Endothelial cell of umbilical vein (primary cell): ENCODE results near the gene ZMAT5. TPM values are rescaled to one million over a fixed set of nuclear protein-coding genes. Genes with fewer than 3 reads are reported as not detected.

Source experiments
- BruUV-seq: library from RNA; stranded (reverse); fragments of 400-500 nt; replicated peaks from 2 replicates; lab custom pipeline; 2021; lab: Mats Ljungman, UMichigan
- CTCF ChIA-PET: fragments of 300-600, 350-600 bp; sonication (Branson Sonifier 250); formaldehyde crosslinking; loops from one replicate; lab custom pipeline; 2021; ENCODE audit warnings: antibody characterized with exemption, inconsistent platforms; lab: Charles Lee
- POLR2A ChIA-PET: fragments of 300-600, 350-600 bp; sonication (Branson Sonifier 250); formaldehyde crosslinking; loops from one replicate; lab custom pipeline; 2021; ENCODE audit warnings: antibody characterized with exemption, inconsistent platforms; lab: Charles Lee
- DNase-seq: peaks from one replicate; pipeline ENCODE4 v3.0.0-alpha.2; 2011; ENCODE audit warnings: low read depth, low spot score
- FAIRE-seq: peaks from 2 replicates; lab custom pipeline; 2011; peaks lifted over from hg19 to GRCh38; lab: Jason Lieb, UNC
- H2AFZ ChIP-seq: 2 replicates; pipeline ENCODE4 v1.6.0; 2012; ENCODE audit warnings: low read depth, low read length, control low read depth, inconsistent platforms
- H3K27ac ChIP-seq: 2 replicates; pipeline ENCODE4 v1.5.1; 2011; ENCODE audit warnings: low read depth, mild to moderate bottlenecking, control low read depth, low read length, moderate library complexity; ENCODE audit not compliant: insufficient read depth
- H3K27me3 ChIP-seq, 2 experiments: 2 replicates each; pipeline versions ENCODE4 v1.6.0 to v1.6.1; 2011; ENCODE audit warnings: low read length in 2 of 2, mixed read lengths in 1 of 2; ENCODE audit not compliant: control insufficient read depth in 2 of 2, insufficient read depth in 2 of 2
- H3K36me3 ChIP-seq, 2 experiments: 2 replicates in 1 of 2; 3 replicates in 1 of 2; pipeline ENCODE4 v1.5.1; 2011; ENCODE audit warnings: low read length in 2 of 2, mild to moderate bottlenecking in 1 of 2, moderate library complexity in 1 of 2; ENCODE audit not compliant: control insufficient read depth in 2 of 2, insufficient read depth in 2 of 2; ENCODE audit errors: extremely low read depth in 1 of 2
- H3K4me1 ChIP-seq: 3 replicates; pipeline ENCODE4 v1.5.1; 2011; ENCODE audit warnings: mild to moderate bottlenecking, low read length; ENCODE audit not compliant: control insufficient read depth, insufficient read depth; ENCODE audit errors: extremely low read depth
- H3K4me2 ChIP-seq: 2 replicates; pipeline ENCODE4 v1.6.1; 2011; ENCODE audit warnings: low read length, control low read depth, mixed read lengths; ENCODE audit not compliant: insufficient read depth
- H3K4me3 ChIP-seq, 3 experiments: fragments of 200-600 bp in 1 of 3; sonication (generic), shearing (Covaris generic) in 1 of 3; replicated peaks in 1 of 3; 2 replicates each; pipeline ENCODE4 v1.5.1; 2011 to 2016; ENCODE audit warnings: control low read depth in 3 of 3, low read length in 3 of 3, mild to moderate bottlenecking in 2 of 3, inconsistent platforms in 1 of 3, low read depth in 1 of 3, moderate library complexity in 1 of 3; ENCODE audit not compliant: insufficient read depth in 1 of 3
- H3K79me2 ChIP-seq: 2 replicates; pipeline ENCODE4 v1.6.0; 2012; ENCODE audit warnings: low read length, inconsistent platforms; ENCODE audit not compliant: control insufficient read depth, insufficient read depth
- H3K9ac ChIP-seq: replicated peaks from 2 replicates; pipeline ENCODE3; 2011; ENCODE audit warnings: low read length, control low read depth; ENCODE audit not compliant: insufficient read depth; ENCODE audit errors: extremely low read depth
- H3K9me1 ChIP-seq: replicated peaks from 3 replicates; pipeline ENCODE4 v1.6.0; 2011; ENCODE audit warnings: mild to moderate bottlenecking, low read length; ENCODE audit not compliant: control insufficient read depth, insufficient read depth; ENCODE audit errors: extremely low read depth
- H3K9me3 ChIP-seq: replicated peaks from 2 replicates; pipeline ENCODE4 v1.5.1; 2012; ENCODE audit warnings: low read length, inconsistent platforms; ENCODE audit not compliant: control insufficient read depth, insufficient read depth
- H4K20me1 ChIP-seq: replicated peaks from 2 replicates; pipeline ENCODE3; 2011; ENCODE audit warnings: mild to moderate bottlenecking, low read length; ENCODE audit not compliant: control insufficient read depth, insufficient read depth; ENCODE audit errors: extremely low read depth
- EZH2 ChIP-seq: IDR thresholded peaks from 2 replicates; pipeline ENCODE4 v1.6.1; 2012; ENCODE audit warnings: borderline replicate concordance, low read depth, mild to moderate bottlenecking, moderate library complexity, low read length, inconsistent platforms; ENCODE audit not compliant: severe bottlenecking
- FOS ChIP-seq: IDR thresholded peaks from 2 replicates; pipeline ENCODE4 v1.6.1; 2011; ENCODE audit warnings: mild to moderate bottlenecking, low read length, moderate library complexity, borderline replicate concordance; ENCODE audit not compliant: insufficient read depth
- GATA2 ChIP-seq: IDR thresholded peaks from 2 replicates; pipeline ENCODE4 v1.7.0; 2011; ENCODE audit warnings: low read depth, mild to moderate bottlenecking, moderate library complexity, mixed read lengths, low read length; ENCODE audit not compliant: insufficient read length, insufficient read depth
- JUN ChIP-seq: IDR thresholded peaks from 2 replicates; pipeline ENCODE4 v1.6.1; 2011; ENCODE audit warnings: borderline replicate concordance, low read depth; ENCODE audit not compliant: insufficient read length, insufficient read depth
- MYC ChIP-seq: IDR thresholded peaks from one replicate; pipeline ENCODE4 v1.6.1; 2011; ENCODE audit warnings: mild to moderate bottlenecking, low read depth, low read length
- POLR2A ChIP-seq: IDR thresholded peaks from 2 replicates; pipeline ENCODE4 v1.6.1; 2012; ENCODE audit warnings: low read depth, mild to moderate bottlenecking, control low read depth, low read length
- POLR2AphosphoS5 ChIP-seq: IDR thresholded peaks from 2 replicates; pipeline ENCODE4 v1.6.1; 2012; ENCODE audit warnings: low read depth, mild to moderate bottlenecking, control low read depth, low read length, moderate library complexity; ENCODE audit not compliant: insufficient read depth
- dilution Hi-C: fragments of 300-500 bp; cut with MboI; formaldehyde crosslinking; loops from one replicate; pipeline ENCODE4 v1.15.0; 2019; ENCODE audit warnings: low sequenced_read_pairs; ENCODE audit not compliant: extremely low pct_ligation_motif_present
- intact Hi-C: fragments of 100-400 bp; cut with micrococcal nuclease; formaldehyde crosslinking; loops from one replicate; pipeline ENCODE4 v1.10.0; 2022
- polyA plus RNA-seq, 4 experiments: library from polyadenylated mRNA; depleted of rRNA in 3 of 4; stranded (reverse) in 3 of 4; unstranded in 1 of 4; fragments of >200 nt; gene quantifications; 2 replicates each; pipeline versions ENCODE4 v1.2.1 to v1.2.3, GENCODE V29; 2011 to 2012; ENCODE audit warnings: missing spikeins in 1 of 4
- total RNA-seq: library from RNA; stranded (reverse); gene quantifications from 2 replicates; pipeline ENCODE4 v1.2.3, GENCODE V29; 2021
- TF ChIP-seq, protein P1 (sequence below): IDR thresholded peaks from 2 replicates; pipeline ENCODE4 v1.6.1; 2011; ENCODE audit not compliant: insufficient read depth, insufficient read length
- TF ChIP-seq, protein P2 (sequence below), 2 donors: IDR thresholded peaks; 1 replicate in 1 of 2; 2 replicates in 1 of 2; pipeline ENCODE4 v1.5.1; 2011; ENCODE audit warnings: low read length in 2 of 2, mild to moderate bottlenecking in 2 of 2, moderate library complexity in 2 of 2, control low read depth in 1 of 2, inconsistent platforms in 1 of 2, low read depth in 1 of 2; ENCODE audit not compliant: insufficient read depth in 1 of 2; ENCODE audit errors: extremely low read depth in 1 of 2

Gene ZMAT5
- total and polyA plus RNA-seq, 2 donors (not counting 3 experiments of a cell fraction or from before 2014, with no cell fraction given) = 24.9 to 43.6 TPM

DNA sequence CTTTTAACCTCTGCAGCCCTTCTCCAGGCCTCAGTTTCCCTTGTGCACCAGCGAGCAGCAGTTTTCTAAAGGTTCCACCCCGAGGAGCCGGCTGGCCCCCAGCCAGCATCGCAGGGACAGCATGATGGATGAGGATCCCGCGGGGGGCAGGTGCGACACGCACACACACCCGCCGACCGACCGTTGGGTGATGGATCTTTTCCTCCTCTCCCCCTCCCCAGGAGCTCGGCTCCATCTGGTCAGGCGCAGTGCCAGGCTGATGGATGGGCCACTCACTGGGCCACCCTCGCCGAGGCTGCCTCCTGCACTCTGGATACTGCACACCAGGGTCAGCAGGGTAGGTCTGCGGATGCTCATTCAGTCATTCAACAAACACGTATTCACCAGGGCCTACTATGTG lies 59.8 kb downstream of the ZMAT5 start:
- no peaks in the 10 kb centered on the region for H4K20me1 ChIP-seq
- dilution Hi-C loops = no loop called here
- H3K27ac ChIP-seq = no peak overlapping the region
- H3K4me3 ChIP-seq = no peak overlapping the region
- no peaks in the 10 kb centered on the region for H3K79me2 ChIP-seq
- H3K9ac ChIP-seq = no peak overlapping the region
- no peak overlapping the region for H2AFZ ChIP-seq
- peaks cover 15% of the 10 kb centered on the region in 2 experiments for H3K27me3 ChIP-seq
- TF ChIP-seq, protein P1, sequence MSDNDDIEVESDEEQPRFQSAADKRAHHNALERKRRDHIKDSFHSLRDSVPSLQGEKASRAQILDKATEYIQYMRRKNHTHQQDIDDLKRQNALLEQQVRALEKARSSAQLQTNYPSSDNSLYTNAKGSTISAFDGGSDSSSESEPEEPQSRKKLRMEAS = no peak
- TF ChIP-seq GATA2 (no peak), JUN (no peak), POLR2A (no peak), FOS (no peak), EZH2 (no peak), POLR2AphosphoS5 (no peak), MYC (no peak)
- TF ChIP-seq, protein P2, sequence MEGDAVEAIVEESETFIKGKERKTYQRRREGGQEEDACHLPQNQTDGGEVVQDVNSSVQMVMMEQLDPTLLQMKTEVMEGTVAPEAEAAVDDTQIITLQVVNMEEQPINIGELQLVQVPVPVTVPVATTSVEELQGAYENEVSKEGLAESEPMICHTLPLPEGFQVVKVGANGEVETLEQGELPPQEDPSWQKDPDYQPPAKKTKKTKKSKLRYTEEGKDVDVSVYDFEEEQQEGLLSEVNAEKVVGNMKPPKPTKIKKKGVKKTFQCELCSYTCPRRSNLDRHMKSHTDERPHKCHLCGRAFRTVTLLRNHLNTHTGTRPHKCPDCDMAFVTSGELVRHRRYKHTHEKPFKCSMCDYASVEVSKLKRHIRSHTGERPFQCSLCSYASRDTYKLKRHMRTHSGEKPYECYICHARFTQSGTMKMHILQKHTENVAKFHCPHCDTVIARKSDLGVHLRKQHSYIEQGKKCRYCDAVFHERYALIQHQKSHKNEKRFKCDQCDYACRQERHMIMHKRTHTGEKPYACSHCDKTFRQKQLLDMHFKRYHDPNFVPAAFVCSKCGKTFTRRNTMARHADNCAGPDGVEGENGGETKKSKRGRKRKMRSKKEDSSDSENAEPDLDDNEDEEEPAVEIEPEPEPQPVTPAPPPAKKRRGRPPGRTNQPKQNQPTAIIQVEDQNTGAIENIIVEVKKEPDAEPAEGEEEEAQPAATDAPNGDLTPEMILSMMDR (IDR thresholded peaks at IDR 0.05; ENCODE audit: extremely low read depth in 1 of 2, insufficient read depth in 1 of 2, low read depth in 1 of 2, low read length in 2 of 2) = no peak
- H3K9me1 ChIP-seq = no peaks in the 10 kb centered on the region
- DNase-seq (no peak), FAIRE-seq (no peak)
- no peak overlapping the region for H3K4me2 ChIP-seq
- BruUV-seq = no TSS peak
- no peaks in the 10 kb centered on the region for H3K4me1 ChIP-seq
- H3K9me3 ChIP-seq = no peaks in the 10 kb centered on the region
- intact Hi-C loops = no loop called here
- H3K36me3 ChIP-seq = no peaks in the 10 kb centered on the region
- ChIA-PET CTCF (interaction anchor here (1.6 kb wide), 1 partner anchor 17 kb away, joined by 4 read pairs; no protein-coding TSS in a partner anchor), POLR2A (no interaction called here)
